NCI-H128 (cell line): ENCODE results near the gene OS9.

ENCODE experiments used
- DNase-seq: peaks from one replicate; lab custom pipeline; 2025; ENCODE audit not compliant: unreplicated experiment; lab: John Stamatoyannopoulos, UW

Gene OS9

GRCh38 chr12:57765698-57766463, 71.9 kb downstream of the OS9 start:
- no peak for DNase-seq

- DNase-seq: no peak
Observed at GRCh38 chr12:57766464-57767304, 72.8 kb downstream of the OS9 start, which contains the start of gene CYP27B1. TSS of gene CYP27B1 (minus strand) at chr12:57767078. CDS start at chr12:57767041, 37 bp downstream.

- no peak for DNase-seq
Observed at GRCh38 chr12:57767305-57767698, 73.4 kb downstream of the OS9 start.

- no peak for DNase-seq
Observed at GRCh38 chr12:57767876-57768275, 73.9 kb downstream of the OS9 start.

DNA sequence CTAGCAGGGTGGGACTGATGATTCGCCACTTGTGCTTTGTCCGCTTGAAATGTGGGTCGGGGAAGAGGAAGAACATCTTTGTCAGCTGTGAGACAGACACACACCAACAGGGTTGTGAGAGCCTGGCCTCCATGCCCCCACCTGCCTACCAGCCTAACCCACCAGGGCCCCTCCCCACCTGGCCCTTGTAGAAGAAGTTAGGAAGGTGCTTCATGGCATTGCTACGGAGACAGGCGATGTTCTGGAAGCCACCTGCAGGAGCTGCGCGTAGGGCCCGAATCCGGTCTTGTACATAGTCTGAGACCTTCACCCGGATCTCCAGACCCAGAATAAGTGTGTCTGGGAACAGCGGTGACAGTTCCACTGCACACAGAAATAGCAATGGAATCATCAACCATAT, 75.7 kb downstream of the OS9 start:
- DNase-seq: no peak

GRCh38 chr12:57770734-57771133, 76.8 kb downstream of the OS9 start:
- no peak for DNase-seq
